WERI-Rb-1 (cell line): ENCODE results near the gene ALOX5.

Experiments used
- DNase-seq: peaks from one replicate; pipeline ENCODE4 v3.0.0-alpha.2; 2020
- H3K27ac ChIP-seq: fragments of 250-450 bp; sonication (Bioruptor Pico); 2 replicates; pipeline ENCODE4 v1.5.1; 2020; ENCODE audit warnings: mild to moderate bottlenecking, moderate library complexity
- H3K27me3 ChIP-seq: fragments of 250-450 bp; sonication (Bioruptor Pico); 2 replicates; pipeline ENCODE4 v1.5.1; 2021; ENCODE audit warnings: mild to moderate bottlenecking, low read depth, moderate library complexity; ENCODE audit not compliant: insufficient read depth, severe bottlenecking
- H3K36me3 ChIP-seq: fragments of 250-450 bp; sonication (Bioruptor Pico); 2 replicates; pipeline ENCODE4 v1.5.1; 2020; ENCODE audit warnings: mild to moderate bottlenecking, moderate library complexity
- H3K4me3 ChIP-seq: 2 replicates; pipeline ENCODE4 v1.5.1; 2011; ENCODE audit warnings: low read depth, mild to moderate bottlenecking, control low read depth, low read length
- H3K9me3 ChIP-seq: fragments of 250-450 bp; sonication (Bioruptor Pico); 2 replicates; pipeline ENCODE4 v1.5.1; 2021; ENCODE audit warnings: mild to moderate bottlenecking, moderate library complexity; ENCODE audit not compliant: severe bottlenecking
- TF ChIP-seq, protein P1 (sequence below): IDR thresholded peaks from 2 replicates; pipeline ENCODE4 v1.5.1; 2011; ENCODE audit warnings: low read depth, mild to moderate bottlenecking, control low read depth, inconsistent platforms, low read length

ALOX5 gene

GRCh38 chr10:45460235-45460878 is 86.3 kb downstream of the ALOX5 start:
- Histone ChIP-seq H3K36me3 (peaks cover 21% of the 10 kb centered on the region), H3K27me3 (no peaks in the 10 kb centered on the region), H3K27ac (no peak overlapping the region), H3K4me3 (no peak overlapping the region), H3K9me3 (no peaks in the 10 kb centered on the region)
- TF ChIP-seq, protein P1, sequence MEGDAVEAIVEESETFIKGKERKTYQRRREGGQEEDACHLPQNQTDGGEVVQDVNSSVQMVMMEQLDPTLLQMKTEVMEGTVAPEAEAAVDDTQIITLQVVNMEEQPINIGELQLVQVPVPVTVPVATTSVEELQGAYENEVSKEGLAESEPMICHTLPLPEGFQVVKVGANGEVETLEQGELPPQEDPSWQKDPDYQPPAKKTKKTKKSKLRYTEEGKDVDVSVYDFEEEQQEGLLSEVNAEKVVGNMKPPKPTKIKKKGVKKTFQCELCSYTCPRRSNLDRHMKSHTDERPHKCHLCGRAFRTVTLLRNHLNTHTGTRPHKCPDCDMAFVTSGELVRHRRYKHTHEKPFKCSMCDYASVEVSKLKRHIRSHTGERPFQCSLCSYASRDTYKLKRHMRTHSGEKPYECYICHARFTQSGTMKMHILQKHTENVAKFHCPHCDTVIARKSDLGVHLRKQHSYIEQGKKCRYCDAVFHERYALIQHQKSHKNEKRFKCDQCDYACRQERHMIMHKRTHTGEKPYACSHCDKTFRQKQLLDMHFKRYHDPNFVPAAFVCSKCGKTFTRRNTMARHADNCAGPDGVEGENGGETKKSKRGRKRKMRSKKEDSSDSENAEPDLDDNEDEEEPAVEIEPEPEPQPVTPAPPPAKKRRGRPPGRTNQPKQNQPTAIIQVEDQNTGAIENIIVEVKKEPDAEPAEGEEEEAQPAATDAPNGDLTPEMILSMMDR: no peak
- no peak for DNase-seq

DNA sequence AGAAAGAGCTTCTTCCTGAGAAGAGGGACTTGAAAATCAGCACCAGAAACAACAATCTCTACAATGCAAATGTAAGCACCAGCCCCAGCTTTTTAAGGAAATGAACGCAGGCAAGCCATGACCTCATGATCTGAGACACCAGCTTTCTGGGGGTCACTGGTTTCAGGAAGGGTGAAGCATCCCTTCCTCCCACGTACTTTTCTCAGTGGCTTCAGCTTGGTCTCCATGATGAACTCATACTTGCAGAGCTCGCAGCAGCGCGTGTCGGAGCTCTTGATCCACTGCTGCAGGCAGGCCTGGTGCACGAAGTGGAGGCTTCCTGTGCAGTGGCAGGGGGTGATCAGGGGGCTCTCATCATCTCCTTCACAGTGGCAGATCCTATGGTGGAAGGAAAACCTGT is 87.0 kb downstream of the ALOX5 start:
- H3K9me3 ChIP-seq: no peaks in the 10 kb centered on the region
- DNase-seq: no peak
- no peaks in the 10 kb centered on the region for H3K27me3 ChIP-seq
- peaks cover 21% of the 10 kb centered on the region for H3K36me3 ChIP-seq
- no peak overlapping the region for H3K27ac ChIP-seq
- H3K4me3 ChIP-seq: no peak overlapping the region
- TF ChIP-seq, protein P1: no peak

GRCh38 chr10:45463244-45464116 is 89.5 kb downstream of the ALOX5 start:
- TF ChIP-seq, protein P1: no peak
- Histone ChIP-seq H3K36me3 (peaks cover 12% of the 10 kb centered on the region), H3K27ac (no peak overlapping the region), H3K9me3 (no peaks in the 10 kb centered on the region), H3K27me3 (no peaks in the 10 kb centered on the region), H3K4me3 (no peak overlapping the region)
- no peak for DNase-seq

DNA sequence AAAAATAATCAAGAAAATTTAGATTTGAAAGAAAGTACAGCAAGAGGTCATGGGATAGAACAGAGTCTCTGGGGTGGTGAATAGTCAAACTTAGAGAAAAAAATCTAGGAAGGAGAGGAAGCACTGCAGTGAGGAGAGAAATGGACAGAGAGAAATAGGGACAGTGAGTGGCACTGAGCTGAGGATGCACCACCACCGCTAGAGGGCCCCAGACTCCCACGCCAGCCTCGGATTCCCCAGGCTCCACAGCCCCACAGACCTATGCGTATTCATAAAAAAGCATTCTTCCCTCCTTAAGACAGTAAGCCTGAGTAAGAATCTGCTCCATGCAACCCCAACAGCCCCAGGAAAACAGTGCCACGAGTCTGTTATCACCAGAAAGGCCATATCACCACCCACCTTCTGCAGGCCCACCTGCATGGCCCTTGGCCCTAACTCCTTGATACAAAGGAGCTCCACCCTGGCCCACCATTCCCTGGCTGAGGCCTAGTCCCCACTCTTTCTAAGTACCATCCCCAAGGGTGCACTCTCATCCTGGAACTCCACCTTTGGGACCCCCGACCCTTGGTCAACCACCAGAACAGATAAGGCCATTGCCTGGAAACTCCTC is 91.0 kb downstream of the ALOX5 start:
- H3K9me3 ChIP-seq: no peaks in the 10 kb centered on the region
- TF ChIP-seq, protein P1: peak; percentile 98
- peaks cover 8% of the 10 kb centered on the region for H3K36me3 ChIP-seq
- H3K27me3 ChIP-seq: no peaks in the 10 kb centered on the region
- DNase-seq: peak; percentile 77
- no peak overlapping the region for H3K27ac ChIP-seq
- no peak overlapping the region for H3K4me3 ChIP-seq

- TF ChIP-seq, protein P1: no peak
- no peak overlapping the region for H3K4me3 ChIP-seq
These were observed 92.8 kb downstream of the ALOX5 start for GRCh38 chr10:45466784-45467183.

More at GRCh38 chr10:45466784-45467183, 92.8 kb downstream of the ALOX5 start:
- no peaks in the 10 kb centered on the region; the same call in 1 of the 2 replicates for H3K36me3 ChIP-seq
- no peaks in the 10 kb centered on the region for H3K9me3 ChIP-seq
- H3K27me3 ChIP-seq: no peaks in the 10 kb centered on the region
- no peak for DNase-seq
- no peak overlapping the region for H3K27ac ChIP-seq
